HG03045 (cell line): Measurements from ENCODE around the gene OBSCN.

Experiments used
- ATAC-seq: cut with Tn5 transposase; IDR thresholded peaks from one replicate; pipeline ENCODE4 v1.9.1; 2021; ENCODE audit warnings: mild to moderate bottlenecking, moderate library complexity; ENCODE audit not compliant: unreplicated experiment

OBSCN gene

GRCh38 chr1:228315484-228315944 is 107.7 kb downstream of the OBSCN start:
- no peak for ATAC-seq

- no peak for ATAC-seq
Observed at GRCh38 chr1:228315945-228316588, 108.2 kb downstream of the OBSCN start.

GRCh38 chr1:228316589-228317387 is 108.9 kb downstream of the OBSCN start:
- no peak for ATAC-seq

- no peak for ATAC-seq
Observed at GRCh38 chr1:228317411-228317828, 109.6 kb downstream of the OBSCN start.

- ATAC-seq = no peak
Observed at GRCh38 chr1:228317891-228318810, 110.3 kb downstream of the OBSCN start.

- no peak for ATAC-seq
Observed at GRCh38 chr1:228318823-228319241, 111.0 kb downstream of the OBSCN start.

- ATAC-seq = no peak
Observed at GRCh38 chr1:228319352-228320088, 111.7 kb downstream of the OBSCN start.

GRCh38 chr1:228320394-228320793 is 112.5 kb downstream of the OBSCN start:
- no peak for ATAC-seq

- ATAC-seq = no peak
Observed at GRCh38 chr1:228321435-228321834, 113.6 kb downstream of the OBSCN start.

- ATAC-seq = no peak
Observed at GRCh38 chr1:228321895-228322294, 114.1 kb downstream of the OBSCN start.

- no peak for ATAC-seq
Observed at GRCh38 chr1:228323401-228323800, 115.6 kb downstream of the OBSCN start.

- ATAC-seq = no peak
Observed at GRCh38 chr1:228325267-228325666, 117.4 kb downstream of the OBSCN start.

- ATAC-seq = no peak
Observed at GRCh38 chr1:228329887-228330286, 122.0 kb downstream of the OBSCN start.

- no peak for ATAC-seq
Observed at GRCh38 chr1:228332797-228333738, 125.2 kb downstream of the OBSCN start.

- ATAC-seq = no peak
Observed at GRCh38 chr1:228333739-228334115, 125.9 kb downstream of the OBSCN start.

GRCh38 chr1:228334226-228334935 is 126.5 kb downstream of the OBSCN start:
- no peak for ATAC-seq

GRCh38 chr1:228334954-228335353 is 127.1 kb downstream of the OBSCN start:
- ATAC-seq = no peak

- no peak for ATAC-seq
Observed at GRCh38 chr1:228335406-228336307, 127.8 kb downstream of the OBSCN start.
